M059J (cell line): ENCODE measurements around the gene RBL1. TPM values are rescaled to one million over a fixed set of nuclear protein-coding genes. Genes with fewer than 3 reads are reported as not detected.

Experiments
- DNase-seq: peaks from one replicate; pipeline ENCODE4 v3.0.0-alpha.2; 2012; ENCODE audit warnings: low read depth
- total RNA-seq: library from RNA; depleted of rRNA; stranded (reverse); fragments of >200 nt; shearing (Covaris generic); gene quantifications from 2 replicates; pipeline ENCODE4 v1.2.3, GENCODE V29; 2014; rRNA removed

The RBL1 gene
- total RNA-seq, 1 experiment from 2014 or later = 26.8 TPM

DNA sequence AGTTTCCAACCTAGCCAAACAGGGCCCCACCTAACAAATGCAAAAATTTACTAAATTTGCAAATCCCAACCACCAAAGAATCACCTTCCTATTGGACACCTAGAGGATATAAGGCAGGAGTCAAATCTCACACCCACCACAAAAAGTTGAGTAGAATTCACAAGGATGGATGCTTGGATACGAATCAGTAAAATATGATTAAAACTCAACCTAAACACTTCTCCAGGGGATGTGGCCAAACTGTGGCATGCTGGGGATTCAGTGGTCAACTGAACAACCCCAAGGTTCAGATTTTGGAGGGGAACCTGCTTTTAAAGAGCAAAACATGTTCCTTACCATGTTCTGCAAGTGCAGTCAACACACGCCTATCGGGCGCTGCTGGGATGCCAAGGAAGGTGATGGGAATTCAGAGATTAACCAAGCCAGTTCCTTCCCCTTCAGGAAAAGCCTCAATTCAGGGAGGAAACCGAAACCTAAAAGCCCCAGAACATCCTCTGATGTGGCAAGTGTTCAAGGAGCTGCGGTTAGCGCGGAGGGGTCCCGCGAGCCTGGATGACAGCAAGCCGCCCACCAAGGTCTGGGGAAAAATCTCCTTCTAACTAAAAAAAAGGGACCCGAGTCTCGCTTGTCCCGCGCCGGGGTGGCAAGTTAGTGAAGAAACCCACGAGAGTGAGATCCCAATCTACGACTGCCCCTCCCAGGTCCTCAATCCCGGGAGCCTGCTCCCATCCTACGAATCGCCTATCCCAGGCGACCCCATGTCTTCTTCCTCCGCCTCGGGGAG lies 145.2 kb downstream of the RBL1 start:
- peak; percentile 87 for DNase-seq

Other genes starting within 250 kb of the RBL1 start
- not detected in 2 replicates for gene TLDC2, start 219.9 kb downstream of the RBL1 start, total RNA-seq
- 355 and 442 TPM in 2 replicates for gene SAMHD1, start 144.3 kb downstream of the RBL1 start, total RNA-seq
- 724 and 791 TPM in 2 replicates for gene RPN2, start 83.3 kb upstream of the RBL1 start, total RNA-seq
- 2.1 TPM in 1 of 2 replicates, not detected in the other for gene MROH8, start 83.6 kb upstream of the RBL1 start, total RNA-seq
- gene GHRH, start 165.8 kb upstream of the RBL1 start, total RNA-seq = not detected in 2 replicates
- gene MANBAL, start 193.7 kb upstream of the RBL1 start, total RNA-seq = 40.3 and 45.9 TPM in 2 replicates